HG03103 (cell line): ENCODE data around the gene C2orf68.
A peak's percentile ranks its signal among the peaks of the same experiment; 100 is the strongest.
"Not testable (repeated sequence)": the region's sequence is repeated elsewhere in the genome, so short reads cannot be mapped to it uniquely, and the experiment has no call there.

Experiments used
- ATAC-seq: cut with Tn5 transposase; IDR thresholded peaks from one replicate; pipeline ENCODE4 v1.9.1; 2021; ENCODE audit warnings: low read depth; ENCODE audit not compliant: unreplicated experiment

Gene C2orf68

GRCh38 chr2:85584857-85585780 lies 26.7 kb downstream of the C2orf68 start:
- peak; percentile 30 for ATAC-seq

DNA sequence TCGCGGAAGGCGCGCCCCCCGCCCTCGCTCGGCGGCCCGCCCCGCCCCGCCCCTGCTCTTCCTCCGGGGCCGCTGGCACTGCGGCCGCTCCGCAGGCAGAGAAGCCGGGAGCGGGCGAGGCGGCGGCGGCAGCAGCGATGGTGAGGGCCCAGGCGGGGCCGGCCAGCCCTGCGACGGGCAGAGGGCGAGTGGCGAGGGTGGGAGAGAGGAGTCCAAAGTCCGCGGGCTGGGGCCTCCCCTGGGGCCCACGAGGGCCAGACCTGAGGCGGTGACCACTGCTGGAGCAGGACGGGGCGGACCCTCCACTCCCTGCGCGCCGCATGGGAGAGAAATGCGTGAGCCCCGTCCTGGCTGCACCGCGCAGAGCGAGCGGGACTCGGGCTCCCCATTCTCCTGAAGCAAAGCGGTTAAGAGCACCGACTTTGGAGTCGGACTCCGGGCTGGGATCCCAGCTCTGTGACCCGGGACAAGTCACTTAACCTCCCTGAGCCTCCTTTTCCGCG lies 27.5 kb downstream of the C2orf68 start, which contains the start of gene VAMP5:
Gene VAMP5 (plus strand): TSS at position 78 of the 503 bp plus-strand sequence. CDS start 60 bp downstream, at position 138.
- ATAC-seq = peak; percentile 33

DNA sequence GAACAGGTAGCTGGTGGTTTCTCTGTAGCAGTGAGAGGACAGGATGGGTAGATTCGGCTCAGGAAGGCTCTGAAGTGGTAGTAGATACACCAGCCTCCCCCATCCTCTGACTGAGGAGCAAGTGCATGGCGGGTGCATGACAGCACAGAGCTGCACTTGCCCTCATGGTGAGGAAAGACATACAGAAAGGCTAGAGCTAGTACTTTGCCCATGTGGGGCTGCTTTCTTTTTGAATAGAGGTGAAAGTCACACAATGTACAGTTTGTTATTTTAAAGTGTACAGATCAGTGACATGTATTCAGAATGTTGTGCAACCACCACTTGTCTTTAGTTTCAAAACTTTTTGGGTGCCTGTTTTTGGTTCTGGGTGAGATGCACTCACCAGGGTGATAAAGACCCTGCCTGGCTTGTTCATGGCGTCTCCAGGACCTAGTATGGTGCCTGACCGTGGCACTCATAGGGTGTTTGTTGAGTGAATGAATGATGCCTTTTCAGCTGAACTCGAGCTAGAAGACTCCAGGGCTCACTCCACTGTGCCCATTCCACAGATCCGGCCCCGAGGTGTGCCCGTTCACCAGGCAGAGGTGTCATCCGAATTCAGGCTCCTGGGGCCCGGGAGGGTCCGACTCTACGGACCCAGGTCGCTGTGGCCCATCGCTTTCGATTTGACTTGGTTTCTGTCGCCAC lies 28.1 kb downstream of the C2orf68 start:
- ATAC-seq = peak; percentile 39

GRCh38 chr2:85582492-85582891 lies 29.4 kb downstream of the C2orf68 start:
- no peak for ATAC-seq

DNA sequence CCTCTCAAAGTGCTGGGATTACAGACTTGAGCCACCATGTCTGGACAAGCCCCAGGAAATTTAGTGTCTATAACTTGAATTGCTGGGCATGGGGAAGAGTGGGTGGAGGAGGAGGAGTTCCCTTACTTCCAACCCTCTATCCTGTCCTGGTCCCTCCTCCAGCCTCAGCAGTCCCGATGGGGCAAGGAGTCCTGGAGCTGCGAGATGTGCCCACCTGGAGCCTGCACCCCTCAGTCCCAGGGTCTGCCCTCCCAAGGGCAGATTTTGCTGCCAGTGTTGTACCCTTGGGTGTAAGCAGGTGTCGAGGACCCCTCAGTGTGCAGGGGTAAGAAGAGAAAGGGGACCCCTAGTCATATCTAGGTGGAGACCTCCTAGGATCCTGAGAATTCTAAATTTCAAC lies 31.7 kb downstream of the C2orf68 start:
- ATAC-seq = no peak

GRCh38 chr2:85579266-85579935 lies 32.5 kb downstream of the C2orf68 start:
- no peak for ATAC-seq

DNA sequence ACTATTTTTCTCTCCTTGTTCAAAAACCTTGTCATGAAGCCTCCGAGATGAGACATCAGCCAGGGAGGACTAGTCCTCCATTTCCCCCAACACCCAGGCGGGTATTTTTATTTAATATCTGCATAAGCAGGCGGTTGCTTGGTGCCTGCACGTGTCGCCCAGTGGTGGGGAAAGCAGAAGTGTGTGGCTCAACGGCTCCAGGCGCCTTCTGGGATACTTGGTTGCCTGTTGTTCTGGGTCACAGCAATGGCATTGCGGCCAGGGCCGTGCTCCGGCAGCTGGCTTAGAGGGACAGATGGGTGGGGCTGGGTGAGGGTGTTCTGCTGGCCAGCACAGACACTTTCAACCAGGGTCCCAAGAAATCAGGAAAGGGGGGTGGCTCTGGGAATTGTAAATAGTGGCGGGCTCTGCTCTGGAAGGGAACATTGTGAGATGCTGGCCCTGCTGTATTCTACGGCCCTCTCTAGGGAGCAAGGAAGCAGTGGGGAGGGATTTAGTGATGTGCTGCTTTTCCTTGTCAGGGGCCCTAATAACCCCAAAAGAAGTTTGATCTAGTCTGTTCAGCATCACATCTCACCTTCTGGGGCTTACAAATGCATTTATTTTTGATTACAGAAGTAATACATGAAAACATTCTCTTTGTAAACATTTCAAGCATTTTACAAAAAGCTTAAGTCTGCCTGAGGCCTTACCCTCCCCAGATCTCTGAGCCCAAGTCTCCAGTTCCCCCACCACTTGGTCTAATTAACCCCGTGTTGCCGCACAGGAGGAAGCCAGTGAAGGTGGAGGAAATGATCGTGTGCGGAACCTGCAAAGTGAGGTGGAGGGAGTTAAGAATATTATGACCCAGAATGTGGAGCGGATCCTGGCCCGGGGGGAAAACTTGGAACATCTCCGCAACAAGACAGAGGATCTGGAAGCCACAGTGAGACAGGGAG lies 33.4 kb downstream of the C2orf68 start:
- peak; percentile 47 for ATAC-seq

- ATAC-seq = peak; percentile 38
Observed at GRCh38 chr2:85577386-85578242, 34.3 kb downstream of the C2orf68 start, which contains the start of gene VAMP8. VAMP8 (plus strand) TSS chr2:85577586; CDS start chr2:85577647, 61 bp downstream.

GRCh38 chr2:85577063-85577385 lies 34.8 kb downstream of the C2orf68 start:
- no peak for ATAC-seq

- no peak for ATAC-seq
Observed at GRCh38 chr2:85575739-85576138, 36.1 kb downstream of the C2orf68 start.

DNA sequence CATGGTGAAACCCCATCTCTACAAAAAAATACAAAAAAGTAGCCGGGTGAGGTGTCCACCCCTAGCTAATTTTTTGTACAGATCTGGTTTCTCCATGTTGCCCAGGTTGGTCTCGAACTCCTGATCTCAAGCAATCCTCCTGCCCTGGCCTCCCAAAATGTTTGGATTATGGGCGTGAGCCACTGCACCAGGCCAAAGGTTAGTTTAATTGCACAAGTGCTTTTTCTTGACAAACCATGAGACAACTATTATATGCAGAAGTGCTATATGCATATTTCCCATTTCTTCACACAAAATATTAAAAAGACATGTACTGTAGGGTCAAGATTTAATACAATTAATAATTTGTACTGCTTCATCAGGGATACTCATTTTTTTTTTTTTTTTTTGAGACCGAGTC lies 45.6 kb downstream of the C2orf68 start:
- ATAC-seq = no peak

DNA sequence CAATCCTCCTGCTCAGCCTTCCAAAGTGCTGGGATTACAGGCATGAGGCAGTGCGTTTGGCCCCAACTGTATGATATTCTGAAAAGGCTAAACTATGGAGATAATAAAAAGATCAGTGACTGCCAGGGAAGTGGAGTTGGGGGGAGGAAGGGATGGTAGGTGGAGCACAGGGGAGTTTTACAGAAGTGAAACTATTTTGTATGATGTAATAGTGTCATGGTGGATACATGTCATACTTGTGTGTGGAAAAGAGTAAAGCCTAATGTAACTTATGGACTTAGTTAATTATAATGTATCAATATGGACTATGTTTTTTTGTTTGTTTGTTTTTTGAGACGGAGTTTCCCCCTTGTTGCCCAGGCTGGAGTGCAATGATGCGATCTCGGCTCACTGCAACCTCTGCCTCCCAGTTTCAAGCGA lies 47.7 kb downstream of the C2orf68 start:
- no peak for ATAC-seq

GRCh38 chr2:85561280-85562212 lies 50.3 kb downstream of the C2orf68 start, which contains the start of gene GGCX:
GGCX (minus strand) TSS chr2:85561493; CDS start chr2:85561428, 65 bp downstream.
- ATAC-seq = peak; percentile 86

- ATAC-seq = no peak
Observed at GRCh38 chr2:85560812-85561279, 51.0 kb downstream of the C2orf68 start.

DNA sequence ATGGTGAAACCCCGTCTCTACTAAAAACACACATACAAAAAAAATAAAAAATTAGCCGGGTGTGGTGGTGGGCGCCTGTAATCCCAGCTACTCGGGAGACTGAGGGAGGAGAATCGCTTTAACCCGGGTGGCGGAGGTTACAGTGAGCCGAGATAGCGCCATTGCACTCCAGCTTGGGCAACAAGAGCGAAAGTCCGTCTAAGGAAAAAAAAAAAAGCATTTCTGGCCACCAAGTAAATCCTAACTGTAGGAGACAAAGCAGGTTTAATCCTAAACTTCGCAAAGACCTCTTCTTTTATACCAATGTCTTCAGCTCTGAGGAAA lies 51.5 kb downstream of the C2orf68 start:
- not testable (repeated sequence) for ATAC-seq

- ATAC-seq = no peak
Observed at GRCh38 chr2:85558160-85558559, 53.7 kb downstream of the C2orf68 start.

DNA sequence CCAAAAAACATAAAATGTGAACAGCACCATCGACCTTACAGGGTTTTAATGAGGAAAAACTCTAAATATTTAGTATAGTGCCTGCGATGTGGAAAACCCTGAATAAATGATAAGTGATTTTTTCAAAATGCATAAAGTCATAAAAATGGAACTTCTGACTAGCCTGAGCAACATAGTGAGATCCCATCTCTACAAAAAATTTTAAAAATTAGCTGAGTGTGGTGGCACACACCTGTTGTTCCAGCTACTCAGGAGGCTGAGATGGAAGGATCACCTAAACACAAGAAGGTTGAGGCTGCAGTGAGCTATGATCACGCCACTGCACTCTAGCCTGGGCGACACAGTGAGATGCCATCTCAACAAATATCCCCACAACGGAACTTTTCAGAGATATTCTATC lies 54.7 kb downstream of the C2orf68 start:
- no peak for ATAC-seq
